ENCODE data around the gene INTS7. TPM values are rescaled to one million over a fixed set of nuclear protein-coding genes. Genes with fewer than 3 reads are reported as not detected.
A peak's percentile ranks its signal among the peaks of the same experiment; 100 is the strongest.
"Not testable (repeated sequence)": the region's sequence is repeated elsewhere in the genome, so short reads cannot be mapped to it uniquely, and the experiment has no call there.

Gene INTS7
- total RNA-seq, 1 donor from 2014 or later, result 9.5 TPM

DNA sequence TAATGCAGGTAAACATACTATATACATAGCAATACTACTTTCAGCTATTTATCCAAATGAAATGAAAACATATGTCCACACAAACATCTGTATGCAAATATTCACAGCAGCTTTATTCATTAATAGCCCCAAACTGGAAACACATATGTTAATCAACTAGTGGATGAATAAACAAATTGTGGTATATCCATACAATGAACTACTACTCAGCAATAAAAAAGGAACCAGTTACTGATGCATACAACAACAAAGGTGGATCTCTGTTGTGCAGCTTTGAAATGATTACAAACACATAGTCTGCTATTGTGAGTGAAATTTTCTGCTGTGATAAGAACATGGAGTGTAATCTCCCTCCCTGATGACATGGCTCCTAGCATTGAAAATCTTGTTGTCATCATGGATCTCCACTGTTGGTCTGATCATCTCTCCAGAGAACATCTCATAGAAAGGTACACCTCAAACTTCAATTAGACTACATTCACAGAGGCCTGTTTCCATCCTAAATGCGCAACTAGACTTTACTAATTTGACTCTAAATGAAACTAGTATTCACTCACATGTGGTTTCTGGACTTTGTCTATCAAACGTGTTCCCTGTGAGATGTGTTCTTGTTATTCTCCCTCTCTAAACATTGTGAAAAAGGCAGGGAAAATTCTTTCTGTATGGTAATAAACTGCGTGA, 10.7 kb downstream of the INTS7 start:
- H3K27me3 ChIP-seq (ENCODE audit: low read depth), result no peaks in the 10 kb centered on the region
- peaks cover 7% of the 10 kb centered on the region for H3K9me3 ChIP-seq (replicated peaks)
- TF ChIP-seq, protein P1, sequence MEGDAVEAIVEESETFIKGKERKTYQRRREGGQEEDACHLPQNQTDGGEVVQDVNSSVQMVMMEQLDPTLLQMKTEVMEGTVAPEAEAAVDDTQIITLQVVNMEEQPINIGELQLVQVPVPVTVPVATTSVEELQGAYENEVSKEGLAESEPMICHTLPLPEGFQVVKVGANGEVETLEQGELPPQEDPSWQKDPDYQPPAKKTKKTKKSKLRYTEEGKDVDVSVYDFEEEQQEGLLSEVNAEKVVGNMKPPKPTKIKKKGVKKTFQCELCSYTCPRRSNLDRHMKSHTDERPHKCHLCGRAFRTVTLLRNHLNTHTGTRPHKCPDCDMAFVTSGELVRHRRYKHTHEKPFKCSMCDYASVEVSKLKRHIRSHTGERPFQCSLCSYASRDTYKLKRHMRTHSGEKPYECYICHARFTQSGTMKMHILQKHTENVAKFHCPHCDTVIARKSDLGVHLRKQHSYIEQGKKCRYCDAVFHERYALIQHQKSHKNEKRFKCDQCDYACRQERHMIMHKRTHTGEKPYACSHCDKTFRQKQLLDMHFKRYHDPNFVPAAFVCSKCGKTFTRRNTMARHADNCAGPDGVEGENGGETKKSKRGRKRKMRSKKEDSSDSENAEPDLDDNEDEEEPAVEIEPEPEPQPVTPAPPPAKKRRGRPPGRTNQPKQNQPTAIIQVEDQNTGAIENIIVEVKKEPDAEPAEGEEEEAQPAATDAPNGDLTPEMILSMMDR (IDR thresholded peaks at IDR 0.05; ENCODE audit: borderline replicate concordance), result no peak
- no peak for DNase-seq
- no peak overlapping the region for H3K27ac ChIP-seq (replicated peaks)
- no peaks in the 10 kb centered on the region for H3K4me1 ChIP-seq
- no peak overlapping the region for H3K4me3 ChIP-seq
- intact Hi-C loops (cut with micrococcal nuclease), result no loop called here
- peaks cover 8% of the 10 kb centered on the region for H3K36me3 ChIP-seq

DNA sequence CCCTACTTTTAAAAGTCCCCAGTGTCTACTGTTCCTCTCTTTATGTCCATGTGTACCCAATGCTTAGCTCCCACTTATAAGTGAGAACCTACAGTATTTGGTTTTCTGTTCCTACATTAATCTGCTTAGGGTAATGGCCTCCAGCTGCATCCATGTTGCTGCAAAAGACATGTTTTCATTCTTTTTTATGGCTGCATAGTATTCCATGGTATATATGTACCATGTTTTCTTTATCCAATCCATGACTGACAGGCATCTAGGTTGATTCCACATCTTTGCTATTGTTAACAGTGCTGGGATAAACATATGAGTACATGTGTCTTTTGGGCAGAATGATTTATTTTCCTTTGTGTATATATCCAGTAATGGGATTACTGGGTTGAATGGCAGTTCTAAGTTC, 12.4 kb downstream of the INTS7 start:
- H3K4me1 ChIP-seq; H3K27ac ChIP-seq (replicated peaks); H3K9me3 ChIP-seq (replicated peaks); DNase-seq; H3K4me3 ChIP-seq; intact Hi-C loops (cut with micrococcal nuclease); H3K27me3 ChIP-seq (ENCODE audit: low read depth); H3K36me3 ChIP-seq: not testable (repeated sequence)

DNA sequence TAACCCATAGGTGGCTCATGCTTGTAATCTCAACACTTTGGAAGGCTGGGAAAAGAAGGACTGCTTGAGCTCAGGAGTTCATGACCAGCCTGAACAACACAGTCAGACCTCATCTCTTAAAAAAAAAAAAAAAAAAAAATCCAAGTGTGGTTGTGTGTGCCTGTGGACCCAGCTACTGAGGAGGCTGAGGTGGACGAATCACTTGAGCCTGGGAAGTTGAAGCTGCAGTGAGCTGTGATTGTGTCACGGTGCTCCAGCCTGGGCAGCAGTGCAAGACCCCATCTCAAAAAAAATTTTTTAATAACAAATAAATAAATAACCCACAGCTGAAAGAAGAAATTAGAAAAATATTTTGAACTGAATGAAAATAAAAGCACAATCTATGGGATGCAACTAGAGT, 13.8 kb downstream of the INTS7 start:
- TF ChIP-seq, protein P1 (IDR thresholded peaks at IDR 0.05; ENCODE audit: borderline replicate concordance), result no peak
- intact Hi-C loops (cut with micrococcal nuclease), result no loop called here
- no peak overlapping the region for H3K27ac ChIP-seq (replicated peaks)
- no peak for DNase-seq
- H3K27me3 ChIP-seq (ENCODE audit: low read depth), result no peaks in the 10 kb centered on the region
- no peak overlapping the region for H3K4me3 ChIP-seq
- peaks cover 7% of the 10 kb centered on the region for H3K9me3 ChIP-seq (replicated peaks)
- H3K36me3 ChIP-seq, result peaks cover 10% of the 10 kb centered on the region
- no peaks in the 10 kb centered on the region for H3K4me1 ChIP-seq

DNA sequence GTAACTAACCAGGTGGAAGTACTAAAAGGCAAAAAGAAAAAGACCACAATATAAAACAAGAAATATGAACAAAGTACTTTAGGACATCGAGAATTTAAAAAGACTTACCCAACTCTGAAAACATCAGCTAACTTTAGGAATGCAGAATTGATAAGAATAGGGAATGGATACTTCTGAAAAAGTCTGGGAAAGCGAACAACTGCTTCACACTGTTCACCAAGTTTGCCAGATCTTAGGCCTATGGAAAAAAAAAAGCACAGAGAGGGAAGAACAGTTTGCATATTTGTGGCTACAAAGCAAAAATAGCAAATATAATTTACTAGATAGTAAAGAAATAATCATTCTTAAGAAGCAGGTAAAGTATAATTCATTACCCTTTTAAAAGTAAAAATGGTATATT, 14.4 kb downstream of the INTS7 start:
- Histone ChIP-seq H3K36me3 (peaks cover 16% of the 10 kb centered on the region), H3K4me3 (no peak overlapping the region), H3K9me3 (replicated peaks) (peaks cover 7% of the 10 kb centered on the region), H3K4me1 (no peaks in the 10 kb centered on the region), H3K27me3 (ENCODE audit: low read depth) (no peaks in the 10 kb centered on the region), H3K27ac (replicated peaks) (no peak overlapping the region)
- TF ChIP-seq, protein P1 (IDR thresholded peaks at IDR 0.05; ENCODE audit: borderline replicate concordance), result no peak
- DNase-seq, result no peak
- intact Hi-C loops (cut with micrococcal nuclease), result no loop called here

DNA sequence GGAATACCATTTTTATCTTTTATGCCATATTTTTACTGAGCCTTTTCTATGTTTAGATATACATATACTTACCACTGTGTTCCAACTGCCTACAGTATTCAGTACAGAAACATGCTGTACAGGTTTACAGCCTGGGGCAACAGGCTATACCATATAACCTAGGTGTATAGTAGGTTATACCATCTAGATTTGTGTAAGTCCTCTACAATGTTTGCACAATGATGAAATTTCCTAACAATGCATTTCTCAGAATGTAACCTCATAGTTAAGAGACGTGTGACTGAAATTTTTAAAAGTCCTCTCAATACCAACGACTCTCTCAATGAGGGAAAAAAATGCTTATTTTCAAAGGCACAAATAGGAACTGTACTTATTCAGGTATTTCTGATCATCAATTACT, 21.7 kb downstream of the INTS7 start:
- no peak for DNase-seq
- intact Hi-C loops (cut with micrococcal nuclease), result no loop called here
- TF ChIP-seq, protein P1 (IDR thresholded peaks at IDR 0.05; ENCODE audit: borderline replicate concordance), result no peak
- H3K27me3 ChIP-seq (ENCODE audit: low read depth), result no peaks in the 10 kb centered on the region
- no peak overlapping the region for H3K4me3 ChIP-seq
- H3K36me3 ChIP-seq, result peaks cover 21% of the 10 kb centered on the region
- H3K4me1 ChIP-seq, result peaks cover 5% of the 10 kb centered on the region
- no peaks in the 10 kb centered on the region for H3K9me3 ChIP-seq (replicated peaks)
- H3K27ac ChIP-seq (replicated peaks), result no peak overlapping the region

DNA sequence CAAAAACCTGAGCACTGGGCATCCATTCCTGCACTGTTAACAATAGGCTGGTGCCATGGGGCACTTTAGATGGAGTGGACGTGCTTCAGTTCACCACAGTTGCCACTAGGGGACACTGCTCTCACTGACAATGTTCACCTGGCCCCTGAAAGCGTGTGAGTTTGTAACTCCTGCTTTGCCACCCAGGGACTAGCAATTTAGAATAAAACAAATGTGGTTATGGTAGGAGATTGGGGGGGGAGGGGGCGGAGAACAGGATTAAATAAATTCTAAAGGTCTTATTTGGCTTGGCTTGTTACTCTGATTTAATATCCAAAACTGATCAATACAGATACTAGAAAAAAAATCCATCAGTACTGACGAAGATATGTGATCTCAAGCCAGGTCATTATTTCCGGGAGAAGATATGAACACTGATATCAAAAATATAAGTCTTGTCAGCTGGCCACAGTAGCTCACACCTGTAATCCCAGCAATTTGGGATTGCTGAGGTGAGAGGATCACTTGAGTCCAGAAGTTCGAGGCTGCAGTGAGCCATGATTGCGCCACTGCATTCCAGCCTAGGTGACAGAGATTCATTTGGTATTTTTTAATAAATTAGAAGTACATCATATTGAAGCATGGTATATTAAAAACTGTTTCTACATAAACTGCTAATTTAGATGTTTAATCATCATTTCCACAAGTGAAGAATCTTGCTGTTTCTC, 23.2 kb downstream of the INTS7 start:
- TF ChIP-seq, protein P1 (IDR thresholded peaks at IDR 0.05; ENCODE audit: borderline replicate concordance), result peak; percentile 93
- intact Hi-C loops (cut with micrococcal nuclease), result no loop called here
- Histone ChIP-seq H3K27me3 (ENCODE audit: low read depth) (no peaks in the 10 kb centered on the region), H3K27ac (replicated peaks) (no peak overlapping the region), H3K4me3 (no peak overlapping the region), H3K4me1 (peaks cover 5% of the 10 kb centered on the region), H3K9me3 (replicated peaks) (no peaks in the 10 kb centered on the region), H3K36me3 (peaks cover 22% of the 10 kb centered on the region)
- peak; percentile 25 for DNase-seq

All from left ventricle myocardium inferior (tissue), 1 donor.